GM18498 (cell line): ENCODE data around the gene BRK1.
A peak's percentile ranks its signal among the peaks of the same experiment; 100 is the strongest.
"Not testable (repeated sequence)": the region's sequence is repeated elsewhere in the genome, so short reads cannot be mapped to it uniquely, and the experiment has no call there.

Experiments used
- ATAC-seq: cut with Tn5 transposase; IDR thresholded peaks from one replicate; pipeline ENCODE4 v1.9.1; 2021; ENCODE audit warnings: mild to moderate bottlenecking, moderate library complexity; ENCODE audit not compliant: unreplicated experiment

BRK1 gene

GRCh38 chr3:10115326-10116137 is at the start of gene BRK1:
BRK1 (plus strand) TSS chr3:10115675; CDS start chr3:10115702, 27 bp downstream.
- peak; percentile 95 for ATAC-seq

- not testable (repeated sequence) for ATAC-seq
Measured at GRCh38 chr3:10070077-10070476, 45.4 kb upstream of the BRK1 start.

- no peak for ATAC-seq
Measured at GRCh38 chr3:10074666-10075065, 40.8 kb upstream of the BRK1 start.

GRCh38 chr3:10081871-10082270 is 33.6 kb upstream of the BRK1 start:
- ATAC-seq, result no peak

GRCh38 chr3:10085738-10086137 is 29.7 kb upstream of the BRK1 start:
- no peak for ATAC-seq

- no peak for ATAC-seq
Measured at GRCh38 chr3:10088256-10088655, 27.2 kb upstream of the BRK1 start.

GRCh38 chr3:10090179-10090578 is 25.3 kb upstream of the BRK1 start:
- no peak for ATAC-seq

- ATAC-seq, result not testable (repeated sequence)
Measured at GRCh38 chr3:10090774-10091173, 24.7 kb upstream of the BRK1 start.

- not testable (repeated sequence) for ATAC-seq
Measured at GRCh38 chr3:10091387-10091786, 24.1 kb upstream of the BRK1 start.

GRCh38 chr3:10093678-10094077 is 21.8 kb upstream of the BRK1 start:
- no peak for ATAC-seq

- ATAC-seq, result no peak
Measured at GRCh38 chr3:10099041-10099440, 16.4 kb upstream of the BRK1 start.

- ATAC-seq, result no peak
Measured at GRCh38 chr3:10106919-10107318, 8.6 kb upstream of the BRK1 start.

GRCh38 chr3:10108091-10108490 is 7.4 kb upstream of the BRK1 start, which contains the start of gene FANCD2OS:
FANCD2OS (minus strand) TSS chr3:10108255; CDS start chr3:10104774, 3,481 bp downstream.
- ATAC-seq, result no peak

- ATAC-seq, result no peak
Measured at GRCh38 chr3:10116138-10116460, 624 bp downstream of the BRK1 start.

GRCh38 chr3:10116928-10117327 is 1.5 kb downstream of the BRK1 start:
- no peak for ATAC-seq

GRCh38 chr3:10119376-10119775 is 3.9 kb downstream of the BRK1 start:
- ATAC-seq, result no peak

- no peak for ATAC-seq
Measured at GRCh38 chr3:10121064-10121463, 5.6 kb downstream of the BRK1 start.

- ATAC-seq, result no peak
Measured at GRCh38 chr3:10122724-10123123, 7.2 kb downstream of the BRK1 start.

GRCh38 chr3:10135872-10136271 is 20.4 kb downstream of the BRK1 start:
- not testable (repeated sequence) for ATAC-seq

- ATAC-seq, result no peak
Measured at GRCh38 chr3:10136426-10137005, 21.0 kb downstream of the BRK1 start.

GRCh38 chr3:10137178-10137577 is 21.7 kb downstream of the BRK1 start:
- ATAC-seq, result no peak

- ATAC-seq, result no peak
Measured at GRCh38 chr3:10140996-10141546, 25.6 kb downstream of the BRK1 start.
